GM18526 (cell line): Measurements from ENCODE around the gene S1PR2.

Experiments used
- POLR2A ChIP-seq: IDR thresholded peaks from 3 replicates; pipeline ENCODE4 v1.6.1; 2011; ENCODE audit not compliant: insufficient read length; ENCODE audit errors: extremely low read depth

The S1PR2 gene

DNA sequence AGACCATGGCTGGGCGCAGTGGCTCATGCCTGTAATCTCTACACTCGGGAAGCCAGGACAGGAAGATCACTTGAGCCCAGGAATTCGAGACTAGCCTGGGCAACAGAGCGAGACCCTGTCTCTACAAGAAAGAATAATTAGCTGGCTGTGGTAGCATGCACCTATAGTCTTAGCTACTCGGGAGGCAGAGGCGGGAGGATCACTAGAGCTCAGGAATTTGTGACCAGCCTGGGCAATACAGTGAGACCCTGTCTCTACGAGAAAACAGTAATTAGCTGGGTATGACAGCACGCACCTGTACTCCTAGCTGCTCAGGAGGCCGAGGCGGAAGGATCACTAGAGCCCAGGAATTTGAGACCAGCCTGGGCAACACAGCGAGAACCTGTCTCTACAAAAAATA, 43.8 kb downstream of the S1PR2 start:
- TF ChIP-seq POLR2A: no peak

DNA sequence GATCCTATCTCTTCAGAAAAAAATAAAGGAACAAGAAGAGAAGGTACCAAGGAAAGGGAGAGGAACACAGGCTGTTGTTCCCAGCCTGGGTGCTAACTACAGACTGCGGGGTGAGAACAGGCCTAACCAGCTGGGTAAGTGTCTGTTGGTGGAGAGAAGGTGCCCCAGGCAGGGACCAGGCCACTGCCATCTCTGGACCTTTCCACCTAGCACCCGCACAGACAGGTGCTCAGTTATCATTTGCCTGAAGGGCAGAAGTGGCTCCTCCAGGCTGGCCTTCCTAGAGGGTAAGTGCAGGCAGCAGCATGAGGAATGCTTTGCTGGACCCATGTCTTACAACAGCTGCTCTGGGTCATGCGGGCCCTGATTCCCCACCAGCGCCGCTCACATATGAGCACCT, 46.5 kb downstream of the S1PR2 start:
- no peak for TF ChIP-seq POLR2A

DNA sequence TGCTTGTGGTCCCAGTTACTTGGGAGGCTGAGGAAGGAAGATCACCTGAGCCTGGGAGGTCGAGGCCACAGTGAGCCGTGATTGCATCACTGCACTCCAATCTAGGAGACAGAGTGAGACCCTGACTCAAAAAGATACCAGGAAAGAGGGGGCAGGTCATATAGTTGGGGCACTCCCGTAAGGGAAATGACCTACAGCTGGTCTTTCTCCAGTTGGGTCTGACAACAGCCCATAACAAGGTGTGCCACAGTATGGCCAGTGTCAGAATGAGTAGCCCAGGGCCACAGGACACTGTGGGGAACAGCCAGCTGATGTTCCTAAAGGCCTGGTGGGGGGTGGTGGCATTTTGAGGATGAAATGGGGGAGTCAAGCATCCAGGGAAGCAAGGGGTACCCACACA, 47.2 kb downstream of the S1PR2 start:
- no peak for TF ChIP-seq POLR2A

DNA sequence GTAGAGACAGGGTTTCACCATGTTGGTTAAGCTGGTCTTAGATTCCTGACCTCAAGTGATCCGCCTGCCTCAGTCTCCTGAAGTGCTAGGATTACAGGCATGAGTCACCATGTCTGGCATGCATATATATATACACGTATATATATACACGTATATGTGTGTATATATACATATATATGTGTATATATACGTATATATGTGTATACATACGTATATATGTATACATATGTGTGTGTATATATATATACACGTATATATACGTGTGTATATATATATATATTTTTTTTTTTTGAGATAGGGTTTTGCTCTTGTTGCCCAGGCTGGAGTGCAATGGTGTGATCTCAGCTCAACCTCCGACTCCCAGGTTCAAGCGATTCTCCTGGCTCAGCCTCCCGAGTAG, 48.3 kb downstream of the S1PR2 start:
- TF ChIP-seq POLR2A: no peak

DNA sequence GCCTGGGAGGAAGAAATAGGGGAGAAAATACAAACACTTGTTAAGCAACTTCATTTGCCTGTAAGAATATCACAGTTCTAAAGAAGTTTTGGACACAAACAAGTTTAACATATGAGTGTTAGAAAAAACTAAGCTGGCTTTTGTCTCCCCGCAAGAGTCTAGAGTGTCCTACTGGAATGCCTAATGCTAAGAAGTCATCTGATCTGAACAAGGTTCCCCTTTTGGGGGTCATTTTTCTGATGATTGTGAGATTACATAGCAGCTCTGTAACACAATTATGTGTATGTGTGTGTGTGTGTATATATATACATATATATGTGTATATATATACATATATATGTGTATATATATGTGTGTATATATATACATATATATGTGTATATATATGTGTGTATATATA, 49.1 kb downstream of the S1PR2 start:
- no peak for TF ChIP-seq POLR2A

DNA sequence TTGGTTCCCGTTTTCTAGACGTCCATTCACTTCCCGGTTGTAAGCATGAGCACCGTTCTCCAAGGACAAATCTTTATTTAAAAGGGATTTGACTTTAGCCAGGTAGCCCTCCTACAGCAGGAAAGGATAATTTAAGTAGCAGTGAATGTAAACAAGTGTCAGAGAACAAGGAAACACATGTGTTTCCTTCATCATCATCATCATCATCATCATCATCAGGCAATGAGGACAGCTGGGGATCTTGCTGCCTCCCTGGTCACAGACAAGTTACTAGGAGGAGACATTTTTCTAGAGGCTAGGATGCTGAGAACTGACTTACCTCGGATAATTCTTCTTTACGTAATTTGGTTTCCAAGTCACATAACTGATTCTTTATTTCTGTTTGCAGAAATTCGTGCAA, 50.7 kb downstream of the S1PR2 start:
- TF ChIP-seq POLR2A: no peak

DNA sequence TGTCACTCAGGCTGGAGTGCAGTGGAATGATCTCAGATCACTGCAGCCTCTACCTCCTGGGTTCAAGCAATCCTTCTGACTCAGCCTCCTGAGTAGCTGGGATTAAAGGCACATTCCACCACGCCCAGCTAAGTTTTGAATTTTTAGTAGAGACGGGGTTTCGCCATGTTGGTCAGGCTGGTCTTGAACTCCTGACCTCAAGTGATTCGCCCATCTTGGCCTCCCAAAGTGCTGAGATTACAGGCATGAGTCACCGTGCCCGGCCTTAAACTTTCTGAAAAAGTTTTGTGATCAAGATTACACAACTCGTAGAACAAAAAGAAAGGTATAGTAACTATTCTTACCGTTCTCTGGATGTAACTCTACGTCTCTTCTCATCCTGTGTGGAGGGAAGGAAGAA, 57.6 kb downstream of the S1PR2 start:
- no peak for TF ChIP-seq POLR2A
